ENCODE data around the gene ZNF654.

DNA sequence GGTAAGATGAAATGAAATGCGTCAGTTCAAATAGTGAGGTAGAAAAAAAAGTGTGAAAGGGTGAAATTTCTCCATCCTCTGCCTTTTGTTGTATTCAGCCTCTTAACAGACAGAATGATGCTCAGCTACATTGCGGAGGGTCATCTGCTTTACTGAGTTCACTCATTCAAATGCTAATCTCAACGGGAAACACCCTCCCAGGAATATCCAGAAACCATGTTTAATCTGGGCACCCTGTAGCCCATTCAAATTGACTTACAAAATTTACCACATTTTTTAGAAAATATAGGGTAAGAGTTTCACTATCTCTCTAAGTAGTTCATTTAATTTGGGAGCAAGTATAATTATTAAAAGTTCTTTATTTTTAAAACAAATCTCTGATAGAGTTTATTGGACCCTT lies 133.6 kb downstream of the ZNF654 start:
- TF ChIP-seq CTCF (conservative IDR thresholded peaks at IDR 0.05; ENCODE audit: low read depth, low read length) (no peak), EZH2 (IDR thresholded peaks at IDR 0.05; ENCODE audit: borderline replicate concordance, low read depth, low read length, poor library complexity, severe bottlenecking) (no peak)

Data from A673 (cell line).